ENCODE data around the gene TPD52L1.

GRCh38 chr6:125277838-125278237, 124.3 kb downstream of the TPD52L1 start:
- no peak for TF ChIP-seq TAF1 (IDR thresholded peaks at IDR 0.05; ENCODE audit: borderline replicate concordance, insufficient read depth, low read length)
- TF ChIP-seq, protein P1, sequence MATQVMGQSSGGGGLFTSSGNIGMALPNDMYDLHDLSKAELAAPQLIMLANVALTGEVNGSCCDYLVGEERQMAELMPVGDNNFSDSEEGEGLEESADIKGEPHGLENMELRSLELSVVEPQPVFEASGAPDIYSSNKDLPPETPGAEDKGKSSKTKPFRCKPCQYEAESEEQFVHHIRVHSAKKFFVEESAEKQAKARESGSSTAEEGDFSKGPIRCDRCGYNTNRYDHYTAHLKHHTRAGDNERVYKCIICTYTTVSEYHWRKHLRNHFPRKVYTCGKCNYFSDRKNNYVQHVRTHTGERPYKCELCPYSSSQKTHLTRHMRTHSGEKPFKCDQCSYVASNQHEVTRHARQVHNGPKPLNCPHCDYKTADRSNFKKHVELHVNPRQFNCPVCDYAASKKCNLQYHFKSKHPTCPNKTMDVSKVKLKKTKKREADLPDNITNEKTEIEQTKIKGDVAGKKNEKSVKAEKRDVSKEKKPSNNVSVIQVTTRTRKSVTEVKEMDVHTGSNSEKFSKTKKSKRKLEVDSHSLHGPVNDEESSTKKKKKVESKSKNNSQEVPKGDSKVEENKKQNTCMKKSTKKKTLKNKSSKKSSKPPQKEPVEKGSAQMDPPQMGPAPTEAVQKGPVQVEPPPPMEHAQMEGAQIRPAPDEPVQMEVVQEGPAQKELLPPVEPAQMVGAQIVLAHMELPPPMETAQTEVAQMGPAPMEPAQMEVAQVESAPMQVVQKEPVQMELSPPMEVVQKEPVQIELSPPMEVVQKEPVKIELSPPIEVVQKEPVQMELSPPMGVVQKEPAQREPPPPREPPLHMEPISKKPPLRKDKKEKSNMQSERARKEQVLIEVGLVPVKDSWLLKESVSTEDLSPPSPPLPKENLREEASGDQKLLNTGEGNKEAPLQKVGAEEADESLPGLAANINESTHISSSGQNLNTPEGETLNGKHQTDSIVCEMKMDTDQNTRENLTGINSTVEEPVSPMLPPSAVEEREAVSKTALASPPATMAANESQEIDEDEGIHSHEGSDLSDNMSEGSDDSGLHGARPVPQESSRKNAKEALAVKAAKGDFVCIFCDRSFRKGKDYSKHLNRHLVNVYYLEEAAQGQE (IDR thresholded peaks at IDR 0.05; ENCODE audit: insufficient read depth in 1 of 2, low read depth in 2 of 2, low read length in 2 of 2), result no peak
